OCI-LY3 (cell line): ENCODE data around the gene CD24.

Experiments
- EZH2phosphoT487 ChIP-seq: fragments of 200-600 bp; shearing (Covaris generic); IDR thresholded peaks from 2 replicates; pipeline ENCODE4 v1.6.1; 2018; ENCODE audit warnings: antibody characterized with exemption, mixed run types, low read depth
- TF ChIP-seq, protein P1 (sequence below): fragments of 200-600, 300-600 bp; sonication (generic); IDR thresholded peaks from 2 replicates; pipeline ENCODE4 v1.5.1; 2014; ENCODE audit warnings: antibody characterized with exemption, low read length, low read depth

DNA sequence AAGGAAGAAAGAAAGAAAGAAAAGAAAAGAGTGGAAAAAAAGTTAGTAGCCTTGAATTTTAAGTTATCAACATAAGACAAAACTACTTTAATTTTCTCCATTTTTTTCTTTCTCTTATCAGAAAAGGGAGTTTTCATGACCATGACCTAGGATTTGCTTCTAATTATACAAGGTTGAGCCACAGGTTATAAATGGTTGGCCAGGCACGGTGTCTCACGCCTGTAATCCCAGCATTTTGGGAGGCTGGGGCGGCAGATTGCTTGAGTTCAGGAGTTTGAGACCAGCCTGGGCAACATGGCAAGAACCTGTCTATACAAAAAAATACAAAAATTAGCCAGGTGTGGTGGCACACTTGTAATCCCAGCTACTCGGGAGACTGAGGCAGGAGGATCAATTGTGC, 45.7 kb upstream of the CD24 start:
- TF ChIP-seq, protein P1, sequence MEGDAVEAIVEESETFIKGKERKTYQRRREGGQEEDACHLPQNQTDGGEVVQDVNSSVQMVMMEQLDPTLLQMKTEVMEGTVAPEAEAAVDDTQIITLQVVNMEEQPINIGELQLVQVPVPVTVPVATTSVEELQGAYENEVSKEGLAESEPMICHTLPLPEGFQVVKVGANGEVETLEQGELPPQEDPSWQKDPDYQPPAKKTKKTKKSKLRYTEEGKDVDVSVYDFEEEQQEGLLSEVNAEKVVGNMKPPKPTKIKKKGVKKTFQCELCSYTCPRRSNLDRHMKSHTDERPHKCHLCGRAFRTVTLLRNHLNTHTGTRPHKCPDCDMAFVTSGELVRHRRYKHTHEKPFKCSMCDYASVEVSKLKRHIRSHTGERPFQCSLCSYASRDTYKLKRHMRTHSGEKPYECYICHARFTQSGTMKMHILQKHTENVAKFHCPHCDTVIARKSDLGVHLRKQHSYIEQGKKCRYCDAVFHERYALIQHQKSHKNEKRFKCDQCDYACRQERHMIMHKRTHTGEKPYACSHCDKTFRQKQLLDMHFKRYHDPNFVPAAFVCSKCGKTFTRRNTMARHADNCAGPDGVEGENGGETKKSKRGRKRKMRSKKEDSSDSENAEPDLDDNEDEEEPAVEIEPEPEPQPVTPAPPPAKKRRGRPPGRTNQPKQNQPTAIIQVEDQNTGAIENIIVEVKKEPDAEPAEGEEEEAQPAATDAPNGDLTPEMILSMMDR, result no peak
- TF ChIP-seq EZH2phosphoT487, result no peak
